SK-N-MC (cell line): ENCODE results near the gene TYROBP.
A peak's percentile ranks its signal among the peaks of the same experiment; 100 is the strongest.

ENCODE experiments used
- EZH2 ChIP-seq: fragments of 200-600 bp; sonication (generic); IDR thresholded peaks from one replicate; pipeline ENCODE4 v1.6.1; 2017; ENCODE audit warnings: antibody characterized with exemption
- FOXP2 ChIP-seq: optimal IDR thresholded peaks from 2 replicates; pipeline ENCODE3; 2011; ENCODE audit warnings: mild to moderate bottlenecking, moderate library complexity; ENCODE audit not compliant: insufficient read depth; ENCODE audit errors: extremely low read length, control extremely low read depth
- POLR2AphosphoS5 ChIP-seq: IDR thresholded peaks from 2 replicates; pipeline ENCODE4 v1.6.1; 2012; ENCODE audit warnings: mild to moderate bottlenecking, low read depth, low read length, borderline replicate concordance

DNA sequence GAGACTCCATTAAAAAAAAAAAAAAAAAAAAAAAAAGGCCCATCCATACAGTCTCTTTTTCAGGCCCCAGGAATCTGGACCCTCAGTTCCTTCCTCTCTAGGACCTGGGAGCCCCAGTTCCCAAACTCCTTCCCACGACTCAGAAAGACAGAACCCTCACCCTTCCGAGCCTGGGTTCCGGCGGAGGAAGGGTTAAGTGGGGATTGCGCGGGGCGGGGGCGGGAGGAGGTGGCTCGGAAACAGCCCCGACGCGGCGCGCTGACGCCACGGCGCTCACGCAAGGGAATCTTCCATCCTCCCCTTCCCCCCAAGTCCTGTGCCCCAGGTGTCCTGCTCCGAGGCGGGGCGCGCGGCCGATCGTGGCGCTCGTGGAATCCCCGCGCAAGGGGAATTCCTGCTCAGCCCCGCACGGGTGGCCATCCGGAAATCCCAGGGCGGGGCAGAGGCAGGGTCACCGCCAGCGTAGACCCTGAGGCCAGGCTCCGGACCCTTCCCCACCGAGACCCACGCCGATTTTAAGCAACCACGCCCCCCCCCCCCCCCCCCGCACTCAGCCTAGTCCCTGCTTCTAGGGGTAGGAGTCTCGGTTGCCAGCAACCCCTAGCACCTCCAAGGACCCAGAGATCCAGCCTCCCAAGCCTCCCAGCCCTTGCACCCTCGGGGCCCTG lies 8.4 kb downstream of the TYROBP start:
- TF ChIP-seq EZH2 (no peak), POLR2AphosphoS5 (peak; percentile 78), FOXP2 (no peak)
